Psoas muscle (tissue), 8 donors: ENCODE results near the gene GRIP1. TPM values are rescaled to one million over a fixed set of nuclear protein-coding genes. Genes with fewer than 3 reads are reported as not detected.

Source experiments
- ATAC-seq, 4 donors: fragments of 200-7000 bp; cut with Tn5 transposase; one replicate each; pipeline ENCODE4 v1.9.1; 2020; ENCODE audit warnings: moderate library complexity in 3 of 4, mild to moderate bottlenecking in 2 of 4
- DNase-seq, 2 donors: peaks; one replicate each; pipeline ENCODE4 v3.0.0-alpha.2; 2020
- H3K27ac ChIP-seq: fragments of 200-600 bp; one replicate; pipeline ENCODE4 v1.8.0; 2022
- H3K27me3 ChIP-seq, 3 donors: fragments of 200-600 bp in 1 of 3; one replicate each; pipeline versions ENCODE4 v1.6.1 to v1.8.0; 2013 to 2022; ENCODE audit warnings: low read length in 2 of 3, mild to moderate bottlenecking in 2 of 3, moderate library complexity in 1 of 3; ENCODE audit not compliant: insufficient read depth in 3 of 3
- H3K36me3 ChIP-seq, 2 donors: fragments of 200-600 bp in 1 of 2; one replicate each; pipeline versions ENCODE4 v1.6.1 to v1.8.0; 2013 to 2022; ENCODE audit warnings: low read depth in 1 of 2, mild to moderate bottlenecking in 1 of 2, moderate library complexity in 1 of 2; ENCODE audit not compliant: insufficient read depth in 1 of 2
- H3K4me1 ChIP-seq: fragments of 200-600 bp; one replicate; pipeline ENCODE4 v1.8.0; 2022
- H3K4me3 ChIP-seq: fragments of 200-600 bp; one replicate; pipeline ENCODE4 v1.8.0; 2022; ENCODE audit warnings: mild to moderate bottlenecking
- H3K9me3 ChIP-seq: fragments of 200-600 bp; one replicate; pipeline ENCODE4 v1.8.0; 2022
- CTCF ChIP-seq: fragments of 200-600 bp; IDR thresholded peaks from one replicate; pipeline ENCODE4 v1.8.0; 2022; ENCODE audit warnings: antibody characterized with exemption
- WGBS, 3 donors: extraction: QIAGEN DNeasy Blood & Tissue Kit; methylation state at CpG; one replicate each; pipeline versions ENCODE4 v1.1.6 to v1.1.7; 2013; 5-methylcytosine and 5-hydroxymethylcytosine counted together
- intact Hi-C, 2 donors: fragments of 100-400 bp; cut with DNase I; formaldehyde crosslinking; loops; one replicate each; pipeline versions ENCODE4 v1.11.0 to v1.14.2; 2022
- polyA plus RNA-seq, 3 donors: library from polyadenylated mRNA; stranded (reverse); fragments of 200-250 nt; gene quantifications; one replicate each; pipeline ENCODE4 v1.2.3, GENCODE V29; 2013
- total RNA-seq, 4 donors: library from RNA; stranded (reverse); fragmentation: NEBNext Ultra II Directional in 2 of 4; extraction: Animal tissue kit (Norgen Biotek cat#: 25700) in 2 of 4; gene quantifications; one replicate each; pipeline versions ENCODE4 v1.2.1 to v1.2.4, GENCODE V29; 2021 to 2023
- donor health status: healthy with polysubstance abuse.
- donor health status: DM: no; HTN: no; CAD: no; lungs with moderate emphysema.
- donor health status: Bipolar disorder and iron deficiency.
- donor health status: healthy.
- donor health status: DM: yes; HTN: yes; CAD: no.
- donor health status: DM: no; HTN: no; CAD: no.
- donor health status: DM: no; HTN: no; CAD: no.
- donor health status: DM: yes; HTN: yes; CAD: no.

The GRIP1 gene
- total and polyA plus RNA-seq, 7 donors, result 0.05 to 4.1 (median 1.6) TPM

- Histone ChIP-seq H3K4me3 (no peak overlapping the region), H3K27me3 (peaks cover 0 to 3% (median 0%) of the 10 kb centered on the region in 3 donors), H3K36me3 (no peaks in the 10 kb centered on the region), H3K9me3 (no peaks in the 10 kb centered on the region), H3K4me1 (no peaks in the 10 kb centered on the region), H3K27ac (no peak overlapping the region)
- DNase-seq (no peak), ATAC-seq (no peak)
- intact Hi-C loops, result no loop called here
- TF ChIP-seq CTCF, result no peak
- 55 to 70% (median 67%) methylated on average over 3 of the region's 3 CpGs for WGBS, 3 donors
Measured at GRCh38 chr12:66713984-66714383, 35.1 kb upstream of the GRIP1 start.

GRCh38 chr12:66709893-66710292 is 31.0 kb upstream of the GRIP1 start:
- ATAC-seq, result no peak
- Histone ChIP-seq H3K4me1 (no peaks in the 10 kb centered on the region), H3K27me3 (no peaks in the 10 kb centered on the region), H3K9me3 (no peaks in the 10 kb centered on the region), H3K4me3 (no peak overlapping the region), H3K36me3 (no peaks in the 10 kb centered on the region), H3K27ac (no peak overlapping the region)
- no peak for DNase-seq
- no peak for TF ChIP-seq CTCF
- 75 to 79% (median 76%) methylated on average over 2 of the region's 2 CpGs for WGBS, 3 donors
- intact Hi-C loops, result no loop called here

GRCh38 chr12:66709457-66709773 is 30.5 kb upstream of the GRIP1 start:
- H3K9me3 ChIP-seq, result no peaks in the 10 kb centered on the region
- ATAC-seq (no peak), DNase-seq (no peak)
- no peaks in the 10 kb centered on the region for H3K27me3 ChIP-seq
- H3K4me3 ChIP-seq, result no peak overlapping the region
- no peaks in the 10 kb centered on the region for H3K4me1 ChIP-seq
- no peaks in the 10 kb centered on the region for H3K36me3 ChIP-seq
- no peak for TF ChIP-seq CTCF
- intact Hi-C loops, result no loop called here
- H3K27ac ChIP-seq, result no peak overlapping the region
- WGBS, 3 donors, result 70 to 93% (median 87%) methylated on average over 1 of the region's 1 CpG

- DNase-seq, result no peak
- intact Hi-C loops, result no loop called here
- no peaks in the 10 kb centered on the region for H3K27me3 ChIP-seq
- H3K4me1 ChIP-seq, result no peaks in the 10 kb centered on the region
- H3K27ac ChIP-seq, result no peak overlapping the region
- no peak for ATAC-seq
- no peaks in the 10 kb centered on the region for H3K36me3 ChIP-seq
- H3K4me3 ChIP-seq, result no peak overlapping the region
- H3K9me3 ChIP-seq, result no peaks in the 10 kb centered on the region
- WGBS, 3 donors, result 20 to 28% (median 25%) methylated on average over 3 of the region's 3 CpGs
- no peak for TF ChIP-seq CTCF
Measured at GRCh38 chr12:66708704-66709456, 30.0 kb upstream of the GRIP1 start.
